ENCODE measurements around the gene C16orf86.

GRCh38 chr16:67636713-67637112 lies 29.9 kb upstream of the C16orf86 start:
- TF ChIP-seq ZNF263 (CRISPR knock-in tag; IDR thresholded peaks at IDR 0.05; ENCODE audit: low read depth) (no peak), CTCF (IDR thresholded peaks at IDR 0.05) (no peak)

Data from WTC11 (cell line).